Peyer's patch (tissue), 4 donors: ENCODE measurements around the gene SLC33A1.

Experiments used
- CTCF ChIP-seq, 6 experiments: fragments of 450-650 bp in 4 of 6; fragments of 200-600 bp in 2 of 6; sonication (generic) in 1 of 6; IDR thresholded peaks; one replicate each; pipeline ENCODE4 v1.5.1; 2017 to 2019; ENCODE audit warnings: antibody characterized with exemption in 6 of 6, mild to moderate bottlenecking in 3 of 6, moderate library complexity in 1 of 6
- POLR2A ChIP-seq, 2 donors: fragments of 450-650 bp; IDR thresholded peaks; one replicate each; pipeline ENCODE4 v1.5.1; 2017; ENCODE audit warnings: antibody characterized with exemption in 2 of 2, mild to moderate bottlenecking in 2 of 2, moderate library complexity in 2 of 2

- TF ChIP-seq POLR2A (IDR thresholded peaks at IDR 0.05) (no peak), CTCF (IDR thresholded peaks at IDR 0.05) (no peak)
Measured at GRCh38 chr3:155891321-155891720, 37.1 kb upstream of the SLC33A1 start.
